Endothelial cell (in vitro differentiated cells): ENCODE measurements around the gene GMEB1. TPM values are rescaled to one million over a fixed set of nuclear protein-coding genes. Genes with fewer than 3 reads are reported as not detected.
"Not testable (repeated sequence)": the region's sequence is repeated elsewhere in the genome, so short reads cannot be mapped to it uniquely, and the experiment has no call there.

Source experiments
- DNase-seq: peaks from one replicate; pipeline ENCODE4 v3.0.0; 2021; ENCODE audit warnings: low spot score
- H3K27ac Mint-ChIP-seq: one replicate; pipeline ENCODE4 v1.8.0; 2021; ENCODE audit warnings: mixed read lengths, inconsistent platforms; ENCODE audit not compliant: unreplicated experiment
- H3K27me3 Mint-ChIP-seq: one replicate; pipeline ENCODE4 v1.8.0; 2021; ENCODE audit warnings: mild to moderate bottlenecking, moderate library complexity, mixed read lengths, inconsistent platforms; ENCODE audit not compliant: unreplicated experiment
- H3K36me3 Mint-ChIP-seq: one replicate; pipeline ENCODE4 v1.8.0; 2021; ENCODE audit warnings: mild to moderate bottlenecking, low read depth, mixed read lengths, inconsistent platforms; ENCODE audit not compliant: unreplicated experiment
- H3K4me1 Mint-ChIP-seq: one replicate; pipeline ENCODE4 v1.8.0; 2021; ENCODE audit warnings: mild to moderate bottlenecking, mixed read lengths, inconsistent platforms; ENCODE audit not compliant: unreplicated experiment
- H3K4me3 Mint-ChIP-seq: one replicate; pipeline ENCODE4 v1.8.0; 2021; ENCODE audit warnings: mild to moderate bottlenecking, mixed read lengths, inconsistent platforms; ENCODE audit not compliant: unreplicated experiment
- H3K9me3 Mint-ChIP-seq: one replicate; pipeline ENCODE4 v1.8.0; 2021; ENCODE audit warnings: mixed read lengths, inconsistent platforms; ENCODE audit not compliant: unreplicated experiment
- total RNA-seq: library from RNA; stranded (reverse); fragmentation: NEBNext Ultra II Directional; extraction: Animal tissue kit (Norgen Biotek cat#: 25700); gene quantifications from one replicate; pipeline ENCODE4 v1.2.1, GENCODE V29; 2021; ENCODE audit not compliant: unreplicated experiment
- TF ChIP-seq, protein P1 (sequence below): fragments of 200-600 bp; sonication (generic); IDR thresholded peaks from one replicate; pipeline ENCODE4 v1.5.0; 2021; ENCODE audit warnings: antibody characterized with exemption; ENCODE audit not compliant: unreplicated experiment

GMEB1 gene
- total RNA-seq, 1 donor from 2014 or later, result 22.7 TPM

DNA sequence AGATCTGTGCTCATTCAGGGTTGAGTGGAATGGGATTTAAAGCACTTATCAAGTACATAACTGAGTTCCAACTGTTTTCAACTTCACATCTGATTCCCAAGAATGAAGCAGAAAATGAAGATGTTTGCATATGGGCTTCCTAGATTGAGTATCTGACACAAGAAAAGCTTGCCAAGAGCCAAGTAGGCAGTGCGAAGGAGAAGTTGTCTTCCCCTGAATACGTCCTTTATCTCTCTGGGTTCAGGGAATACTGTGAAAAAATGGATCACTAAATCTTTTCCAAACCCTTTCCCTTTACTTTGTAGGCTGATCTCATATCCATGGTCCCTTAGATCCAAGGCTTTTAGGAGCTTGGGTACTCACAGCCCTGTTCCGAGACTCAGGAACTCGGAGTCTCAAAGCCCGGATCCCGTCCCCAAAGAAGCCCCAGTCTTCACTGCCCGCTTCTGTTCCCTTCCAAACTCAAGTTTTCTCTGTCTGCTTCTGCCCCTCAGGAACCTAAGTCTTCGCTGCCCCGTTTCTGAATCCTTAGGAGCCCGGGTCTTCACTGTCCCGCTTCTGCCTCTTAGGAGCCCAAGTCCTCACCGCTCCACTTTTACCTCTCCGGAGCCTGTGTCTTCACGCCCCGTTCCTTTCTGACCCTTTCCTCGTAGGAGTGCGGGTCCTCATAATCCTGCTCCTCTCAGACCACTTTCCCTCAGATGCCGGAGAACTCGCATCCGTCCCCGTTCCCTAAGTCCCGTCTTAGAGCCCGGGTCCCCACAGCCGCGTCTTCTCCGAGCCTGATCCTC, 26.3 kb upstream of the GMEB1 start:
- Mint-ChIP-seq H3K4me1 (peaks cover 19% of the 10 kb centered on the region), H3K9me3 (no peaks in the 10 kb centered on the region), H3K4me3 (peak overlapping the region; percentile 100), H3K27me3 (peaks cover 11% of the 10 kb centered on the region), H3K36me3 (peaks cover 4% of the 10 kb centered on the region), H3K27ac (peak overlapping the region; percentile 98)
- DNase-seq, result peak; percentile 17
- TF ChIP-seq, protein P1, sequence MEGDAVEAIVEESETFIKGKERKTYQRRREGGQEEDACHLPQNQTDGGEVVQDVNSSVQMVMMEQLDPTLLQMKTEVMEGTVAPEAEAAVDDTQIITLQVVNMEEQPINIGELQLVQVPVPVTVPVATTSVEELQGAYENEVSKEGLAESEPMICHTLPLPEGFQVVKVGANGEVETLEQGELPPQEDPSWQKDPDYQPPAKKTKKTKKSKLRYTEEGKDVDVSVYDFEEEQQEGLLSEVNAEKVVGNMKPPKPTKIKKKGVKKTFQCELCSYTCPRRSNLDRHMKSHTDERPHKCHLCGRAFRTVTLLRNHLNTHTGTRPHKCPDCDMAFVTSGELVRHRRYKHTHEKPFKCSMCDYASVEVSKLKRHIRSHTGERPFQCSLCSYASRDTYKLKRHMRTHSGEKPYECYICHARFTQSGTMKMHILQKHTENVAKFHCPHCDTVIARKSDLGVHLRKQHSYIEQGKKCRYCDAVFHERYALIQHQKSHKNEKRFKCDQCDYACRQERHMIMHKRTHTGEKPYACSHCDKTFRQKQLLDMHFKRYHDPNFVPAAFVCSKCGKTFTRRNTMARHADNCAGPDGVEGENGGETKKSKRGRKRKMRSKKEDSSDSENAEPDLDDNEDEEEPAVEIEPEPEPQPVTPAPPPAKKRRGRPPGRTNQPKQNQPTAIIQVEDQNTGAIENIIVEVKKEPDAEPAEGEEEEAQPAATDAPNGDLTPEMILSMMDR, result no peak

DNA sequence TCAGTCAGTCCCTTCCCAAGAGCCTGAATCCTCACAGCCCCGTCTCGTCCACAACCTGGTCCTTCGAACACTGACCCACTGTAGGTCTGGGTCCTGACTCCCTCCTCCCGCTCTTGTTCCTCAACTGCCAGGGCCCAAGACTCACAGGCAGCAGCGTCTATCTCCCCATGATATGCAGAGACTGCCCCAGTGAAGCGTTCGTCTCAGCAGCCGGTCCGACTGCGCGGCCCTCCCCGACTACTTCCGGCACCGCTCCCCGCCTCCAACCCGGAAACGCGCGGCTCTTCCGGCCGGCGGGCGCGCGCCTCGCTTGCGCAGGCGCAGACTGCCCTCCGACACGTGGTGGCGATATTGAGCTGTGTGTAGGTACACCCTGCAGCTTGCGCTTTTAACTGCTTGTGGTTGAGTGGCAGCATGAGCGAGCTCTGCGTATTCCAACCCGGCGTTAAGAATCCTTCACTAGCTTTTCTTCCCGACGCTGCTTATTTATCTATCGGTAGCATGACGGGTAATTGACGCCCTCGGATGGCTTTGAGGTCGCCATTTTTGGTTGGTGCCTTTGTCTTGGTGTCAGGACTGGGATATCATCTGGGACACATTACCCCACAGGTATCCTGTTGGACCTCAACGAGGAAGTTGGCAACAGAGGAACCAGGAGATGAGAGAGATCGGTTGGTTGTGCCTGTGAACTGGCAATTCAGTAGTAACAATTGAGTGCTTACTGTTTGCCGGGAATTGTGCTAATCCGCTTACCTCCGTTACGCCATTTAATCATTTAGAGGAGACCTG, 25.5 kb upstream of the GMEB1 start, which contains the start of gene TAF12:
TAF12 (minus strand) TSS at position 221 of the 789 bp plus-strand sequence. CDS start 20,986 bp downstream, outside the sequence.
- H3K27ac Mint-ChIP-seq, result peak within 1 kb of the TSS; percentile 98
- peaks cover 13% of the 10 kb centered on the region for H3K27me3 Mint-ChIP-seq
- peaks cover 4% of the 10 kb centered on the region for H3K36me3 Mint-ChIP-seq
- TF ChIP-seq, protein P1, result no peak
- DNase-seq, result peak; percentile 93
- no peaks in the 10 kb centered on the region for H3K9me3 Mint-ChIP-seq
- H3K4me1 Mint-ChIP-seq, result peaks cover 22% of the 10 kb centered on the region
- H3K4me3 Mint-ChIP-seq, result peak within 1 kb of the TSS; percentile 100

DNA sequence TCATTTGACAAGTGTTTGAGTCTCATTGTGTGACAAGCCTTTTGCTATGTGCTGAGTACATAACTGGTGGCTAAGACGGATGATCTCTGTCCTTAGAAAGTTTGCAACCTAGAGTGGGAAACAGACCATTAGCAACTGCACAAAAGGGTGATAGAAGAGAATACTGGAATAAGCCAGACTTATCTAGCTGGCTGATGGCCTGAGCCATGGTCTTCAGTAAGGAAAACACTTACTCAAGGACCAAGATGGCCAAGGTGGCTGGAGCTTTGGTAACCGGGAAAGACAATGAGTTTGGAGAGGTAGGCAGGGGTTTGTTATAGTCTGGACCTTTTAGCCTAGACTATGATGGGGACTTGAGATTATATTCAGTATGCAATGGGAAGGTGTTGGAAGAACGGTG, 24.1 kb upstream of the GMEB1 start:
- no peak for DNase-seq
- no peak overlapping the region for H3K27ac Mint-ChIP-seq
- no peak overlapping the region for H3K4me3 Mint-ChIP-seq
- TF ChIP-seq, protein P1, result no peak
- H3K4me1 Mint-ChIP-seq, result peaks cover 24% of the 10 kb centered on the region
- H3K27me3 Mint-ChIP-seq, result peaks cover 19% of the 10 kb centered on the region
- H3K9me3 Mint-ChIP-seq, result no peaks in the 10 kb centered on the region
- H3K36me3 Mint-ChIP-seq, result peaks cover 4% of the 10 kb centered on the region

DNA sequence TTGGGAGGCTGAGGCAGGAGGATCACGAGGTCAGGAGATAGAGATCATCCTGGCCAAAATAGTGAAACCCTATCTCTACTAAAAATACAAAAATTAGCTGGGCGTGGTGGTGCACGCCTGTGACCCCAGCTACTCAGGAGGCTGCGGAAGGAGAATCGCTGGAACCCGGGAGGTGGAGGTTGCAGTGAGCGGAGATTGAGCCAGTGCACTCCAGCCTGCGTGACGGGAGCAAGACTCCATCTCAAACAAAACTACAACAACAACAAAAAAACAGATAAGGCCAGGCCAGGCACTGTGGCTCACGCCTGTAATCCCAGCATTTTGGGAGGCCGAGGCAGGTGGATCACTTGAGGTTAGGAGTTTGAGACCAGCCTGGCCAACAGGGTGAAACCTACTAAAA, 23.2 kb upstream of the GMEB1 start:
- not testable (repeated sequence) for H3K4me3 Mint-ChIP-seq, H3K27ac Mint-ChIP-seq
- peaks cover 24% of the 10 kb centered on the region for H3K4me1 Mint-ChIP-seq

DNA sequence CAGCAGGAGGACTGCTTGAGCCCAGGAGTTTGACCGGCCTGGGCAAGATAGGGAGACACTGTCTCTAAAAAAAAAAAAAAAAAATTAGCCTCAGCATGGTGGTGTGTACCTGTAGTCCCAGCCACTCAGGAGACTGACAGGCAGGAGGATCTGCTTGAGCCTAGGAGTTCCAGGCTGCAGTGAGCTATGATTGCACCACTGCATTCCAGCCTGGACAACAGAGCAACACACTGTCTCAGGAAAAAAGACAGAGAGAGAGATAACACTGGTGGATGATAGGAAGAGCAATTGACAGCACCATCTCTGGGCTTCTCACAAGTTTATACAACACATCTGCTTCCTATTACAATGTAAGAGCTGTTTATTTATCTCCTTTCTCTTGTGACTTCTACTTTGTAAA, 22.5 kb upstream of the GMEB1 start:
- Mint-ChIP-seq H3K27ac (no peak overlapping the region), H3K36me3 (peaks cover 4% of the 10 kb centered on the region), H3K4me1 (peaks cover 24% of the 10 kb centered on the region), H3K9me3 (no peaks in the 10 kb centered on the region), H3K27me3 (peaks cover 17% of the 10 kb centered on the region), H3K4me3 (no peak overlapping the region)
- TF ChIP-seq, protein P1, result no peak
- DNase-seq, result no peak

More for the DNA sequence above, 23.2 kb upstream of the GMEB1 start:
- not testable (repeated sequence) for H3K36me3 Mint-ChIP-seq, H3K9me3 Mint-ChIP-seq, DNase-seq
- H3K27me3 Mint-ChIP-seq, result peaks cover 18% of the 10 kb centered on the region
